ENCODE data around the gene FAM184B.
A peak's percentile ranks its signal among the peaks of the same experiment; 100 is the strongest.
"Not testable (repeated sequence)": the region's sequence is repeated elsewhere in the genome, so short reads cannot be mapped to it uniquely, and the experiment has no call there.

FAM184B gene

GRCh38 chr4:17667653-17668201, 113.7 kb downstream of the FAM184B start:
- no peak for DNase-seq (ENCODE audit: low read depth)
- TF ChIP-seq CTCF (conservative IDR thresholded peaks at IDR 0.05; ENCODE audit: low read length), result no peak
- no peak overlapping the region for H3K4me3 ChIP-seq (ENCODE audit: low read length)

GRCh38 chr4:17667253-17667652, 114.2 kb downstream of the FAM184B start:
- TF ChIP-seq CTCF (conservative IDR thresholded peaks at IDR 0.05; ENCODE audit: low read length), result no peak
- DNase-seq (ENCODE audit: low read depth), result no peak
- no peak overlapping the region for H3K4me3 ChIP-seq (ENCODE audit: low read length)

DNA sequence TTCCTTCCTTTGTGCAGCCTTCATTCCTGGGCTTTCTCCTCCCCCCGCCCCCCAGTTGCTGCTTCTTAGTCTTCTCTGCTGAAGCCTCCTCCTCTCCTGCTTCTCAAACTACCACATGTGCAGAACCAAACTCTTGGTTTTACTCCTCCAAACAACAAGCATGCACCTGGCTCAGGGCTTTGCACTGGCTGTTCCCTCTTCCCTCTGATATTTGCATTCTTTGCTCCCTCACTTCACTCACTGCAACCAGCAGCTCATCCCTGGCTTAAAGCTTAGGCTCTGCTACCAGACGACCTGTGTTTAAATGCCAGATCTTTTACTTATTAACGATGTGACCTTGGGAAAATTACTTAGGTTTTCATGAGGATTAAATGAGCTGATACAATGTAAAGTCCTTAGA, 115.6 kb downstream of the FAM184B start:
- no peak for TF ChIP-seq CTCF (conservative IDR thresholded peaks at IDR 0.05; ENCODE audit: low read length)

DNA sequence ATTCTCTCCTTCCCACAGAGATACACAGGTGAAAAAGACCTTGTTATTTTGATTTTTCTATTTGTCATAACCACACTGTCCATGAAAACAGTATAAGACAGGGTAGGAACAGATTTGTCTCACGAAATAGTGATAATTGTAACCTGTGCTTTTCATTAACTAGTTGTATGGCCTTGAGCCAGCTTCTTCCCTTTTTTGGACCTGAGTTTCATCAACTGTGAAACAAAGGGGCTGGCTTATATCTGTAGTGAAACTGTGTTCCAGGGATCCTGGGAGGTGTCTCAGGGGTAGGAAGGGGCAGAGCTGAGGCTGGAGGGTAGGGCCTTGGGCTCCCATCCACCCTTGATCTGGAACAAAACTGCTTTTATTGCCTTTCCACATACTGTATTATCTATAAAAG, 116.1 kb downstream of the FAM184B start:
- TF ChIP-seq CTCF (conservative IDR thresholded peaks at IDR 0.05; ENCODE audit: low read length), result no peak
- H3K4me3 ChIP-seq (ENCODE audit: low read length), result no peak overlapping the region
- no peak for DNase-seq (ENCODE audit: low read depth)

More for the DNA sequence above, 115.6 kb downstream of the FAM184B start:
- no peak overlapping the region for H3K4me3 ChIP-seq (ENCODE audit: low read length)
- no peak for DNase-seq (ENCODE audit: low read depth)

DNA sequence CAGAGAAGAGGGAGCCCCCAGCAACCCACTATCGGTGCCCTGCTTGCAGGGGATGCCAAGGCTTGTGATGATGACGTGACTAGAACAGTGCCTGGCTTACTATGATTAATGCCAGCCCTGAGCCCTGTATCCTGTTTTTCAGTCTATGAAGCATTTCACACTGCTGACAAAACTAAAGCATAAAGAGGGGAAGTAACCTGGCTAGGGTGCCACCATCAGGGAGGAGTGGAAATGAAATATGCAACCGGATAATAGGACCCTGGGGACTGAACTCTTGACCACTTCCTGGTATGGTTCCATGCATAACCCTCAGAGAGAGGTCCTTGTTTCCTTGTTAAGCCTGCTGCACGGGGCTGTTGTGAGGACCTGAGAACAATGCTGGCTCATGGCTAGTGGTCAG, 116.7 kb downstream of the FAM184B start:
- no peak overlapping the region for H3K4me3 ChIP-seq (ENCODE audit: low read length)
- no peak for DNase-seq (ENCODE audit: low read depth)
- TF ChIP-seq CTCF (conservative IDR thresholded peaks at IDR 0.05; ENCODE audit: low read length), result no peak

GRCh38 chr4:17662694-17663093, 118.7 kb downstream of the FAM184B start:
- peak; percentile 26 for DNase-seq (ENCODE audit: low read depth)
- TF ChIP-seq CTCF (conservative IDR thresholded peaks at IDR 0.05; ENCODE audit: low read length), result no peak
- no peak overlapping the region for H3K4me3 ChIP-seq (ENCODE audit: low read length)

- not testable (repeated sequence) for DNase-seq (ENCODE audit: low read depth); H3K4me3 ChIP-seq (ENCODE audit: low read length)
Measured at GRCh38 chr4:17659196-17659595, 122.2 kb downstream of the FAM184B start.

DNA sequence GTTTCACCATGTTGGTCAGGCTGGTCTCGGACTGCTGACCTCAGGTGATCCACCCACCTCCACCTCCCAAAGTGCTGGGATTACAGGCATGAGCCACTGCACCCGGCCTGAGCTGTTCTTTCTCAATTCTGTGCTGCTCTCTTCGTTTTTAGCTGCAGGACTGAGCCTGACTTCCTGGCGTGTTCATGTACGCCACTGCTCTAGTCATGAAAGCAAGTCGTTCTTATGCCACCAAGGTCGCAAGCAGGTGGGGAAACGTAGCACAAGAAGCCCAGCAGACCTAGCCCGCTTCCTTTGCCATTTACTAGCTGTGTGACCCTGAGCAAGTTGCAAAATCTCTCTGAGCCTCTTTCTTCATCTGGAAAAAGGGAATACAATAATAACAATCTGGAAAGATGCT, 123.6 kb downstream of the FAM184B start:
- TF ChIP-seq CTCF (conservative IDR thresholded peaks at IDR 0.05; ENCODE audit: low read length), result no peak
- no peak overlapping the region for H3K4me3 ChIP-seq (ENCODE audit: low read length)
- DNase-seq (ENCODE audit: low read depth), result no peak

Measured in AG10803 (cell line).